ENCODE data around the gene RNF220.

RNF220 gene

GRCh38 chr1:44409757-44410156, 4.7 kb downstream of the RNF220 start:
- peaks cover 67% of the 10 kb centered on the region for H3K27me3 ChIP-seq (ENCODE audit: control insufficient read depth, insufficient read depth, low read length)
- H3K4me1 ChIP-seq (ENCODE audit: control insufficient read depth, insufficient read depth, low read length) = peaks cover 7% of the 10 kb centered on the region
- H3K4me3 ChIP-seq (ENCODE audit: low read length) = no peak overlapping the region
- no peaks in the 10 kb centered on the region for H3K36me3 ChIP-seq (ENCODE audit: control insufficient read depth, insufficient read depth, low read length)
- no peak overlapping the region for H3K9ac ChIP-seq (ENCODE audit: low read length)
- H3K27ac ChIP-seq (ENCODE audit: low read depth, low read length) = no peak overlapping the region

DNA sequence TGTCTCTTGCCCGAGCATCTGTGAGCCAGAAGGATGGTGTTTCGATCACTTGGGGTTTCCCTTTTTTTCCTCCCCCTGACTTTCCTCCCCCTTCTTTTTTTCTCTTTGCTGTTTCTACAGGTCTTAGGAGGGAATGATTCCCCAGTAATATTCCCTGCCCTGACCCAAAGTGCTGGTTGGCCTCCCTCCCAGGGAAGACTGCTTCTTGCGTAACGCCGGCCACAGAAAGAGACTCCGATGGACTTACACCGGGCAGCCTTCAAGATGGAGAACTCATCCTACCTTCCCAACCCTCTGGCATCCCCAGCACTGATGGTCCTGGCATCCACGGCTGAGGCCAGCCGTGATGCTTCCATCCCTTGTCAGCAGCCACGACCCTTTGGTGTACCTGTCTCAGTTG, 6.8 kb downstream of the RNF220 start:
- Histone ChIP-seq H3K4me3 (ENCODE audit: low read length) (no peak overlapping the region), H3K4me1 (ENCODE audit: control insufficient read depth, insufficient read depth, low read length) (no peaks in the 10 kb centered on the region), H3K9ac (ENCODE audit: low read length) (no peak overlapping the region), H3K36me3 (ENCODE audit: control insufficient read depth, insufficient read depth, low read length) (no peaks in the 10 kb centered on the region), H3K27ac (ENCODE audit: low read depth, low read length) (no peak overlapping the region), H3K27me3 (ENCODE audit: control insufficient read depth, insufficient read depth, low read length) (peaks cover 58% of the 10 kb centered on the region)

DNA sequence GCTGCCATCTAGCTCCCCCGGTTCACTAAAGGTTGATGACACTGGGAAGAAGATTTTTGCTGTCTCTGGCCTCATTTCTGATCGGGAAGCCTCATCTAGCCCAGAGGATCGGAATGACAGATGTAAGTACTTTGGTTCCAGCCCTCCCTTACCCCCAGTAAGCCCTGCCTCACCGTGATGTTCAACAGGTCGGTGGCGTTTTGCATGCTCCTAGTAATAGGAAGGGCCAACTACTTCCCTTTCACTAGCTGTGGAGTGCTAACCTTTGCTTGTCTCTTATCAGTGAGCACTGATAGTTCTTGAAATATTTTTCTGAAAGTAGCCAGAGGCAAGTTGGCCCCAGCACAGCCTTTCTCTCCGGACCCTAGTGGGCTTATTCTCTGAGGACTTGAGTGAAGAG, 7.5 kb downstream of the RNF220 start:
- Histone ChIP-seq H3K27ac (ENCODE audit: low read depth, low read length) (no peak overlapping the region), H3K36me3 (ENCODE audit: control insufficient read depth, insufficient read depth, low read length) (no peaks in the 10 kb centered on the region), H3K4me1 (ENCODE audit: control insufficient read depth, insufficient read depth, low read length) (no peaks in the 10 kb centered on the region), H3K27me3 (ENCODE audit: control insufficient read depth, insufficient read depth, low read length) (peaks cover 57% of the 10 kb centered on the region), H3K4me3 (ENCODE audit: low read length) (no peak overlapping the region), H3K9ac (ENCODE audit: low read length) (no peak overlapping the region)

DNA sequence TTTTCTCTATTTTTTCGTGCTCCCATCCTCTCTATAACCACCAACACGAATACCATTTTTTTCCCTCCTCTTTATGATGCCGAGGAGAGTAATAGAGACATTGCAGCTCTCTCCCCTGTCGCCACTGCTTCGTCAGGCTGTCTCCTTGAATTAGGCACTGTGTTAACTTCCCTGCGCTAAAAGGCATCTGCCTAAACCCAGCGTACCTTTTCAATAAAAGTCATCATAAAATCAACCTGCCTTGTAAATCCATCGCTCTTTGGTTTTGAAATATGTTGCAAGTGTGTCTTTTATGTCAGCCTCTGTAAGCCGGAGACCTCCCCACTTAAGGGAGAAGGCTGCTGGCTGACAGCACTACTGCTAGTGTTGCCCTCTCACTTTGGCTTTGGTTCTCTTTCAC, 8.7 kb downstream of the RNF220 start:
- no peaks in the 10 kb centered on the region for H3K36me3 ChIP-seq (ENCODE audit: control insufficient read depth, insufficient read depth, low read length)
- no peaks in the 10 kb centered on the region for H3K4me1 ChIP-seq (ENCODE audit: control insufficient read depth, insufficient read depth, low read length)
- H3K27me3 ChIP-seq (ENCODE audit: control insufficient read depth, insufficient read depth, low read length) = peaks cover 51% of the 10 kb centered on the region
- H3K9ac ChIP-seq (ENCODE audit: low read length) = no peak overlapping the region
- H3K4me3 ChIP-seq (ENCODE audit: low read length) = no peak overlapping the region
- H3K27ac ChIP-seq (ENCODE audit: low read depth, low read length) = no peak overlapping the region

GRCh38 chr1:44415013-44415412, 10.0 kb downstream of the RNF220 start:
- H3K27me3 ChIP-seq (ENCODE audit: control insufficient read depth, insufficient read depth, low read length) = peaks cover 42% of the 10 kb centered on the region
- no peak overlapping the region for H3K9ac ChIP-seq (ENCODE audit: low read length)
- no peak overlapping the region for H3K4me3 ChIP-seq (ENCODE audit: low read length)
- no peak overlapping the region for H3K27ac ChIP-seq (ENCODE audit: low read depth, low read length)
- H3K4me1 ChIP-seq (ENCODE audit: control insufficient read depth, insufficient read depth, low read length) = no peaks in the 10 kb centered on the region
- H3K36me3 ChIP-seq (ENCODE audit: control insufficient read depth, insufficient read depth, low read length) = no peaks in the 10 kb centered on the region

- no peaks in the 10 kb centered on the region for H3K4me1 ChIP-seq (ENCODE audit: control insufficient read depth, insufficient read depth, low read length)
- H3K27ac ChIP-seq (ENCODE audit: low read depth, low read length) = no peak overlapping the region
Observed at GRCh38 chr1:44416408-44416807, 11.4 kb downstream of the RNF220 start.

GRCh38 chr1:44417351-44418021, 12.4 kb downstream of the RNF220 start:
- Histone ChIP-seq H3K4me3 (ENCODE audit: low read length) (no peak overlapping the region), H3K36me3 (ENCODE audit: control insufficient read depth, insufficient read depth, low read length) (no peaks in the 10 kb centered on the region), H3K27ac (ENCODE audit: low read depth, low read length) (no peak overlapping the region), H3K27me3 (ENCODE audit: control insufficient read depth, insufficient read depth, low read length) (peaks cover 34% of the 10 kb centered on the region), H3K9ac (ENCODE audit: low read length) (no peak overlapping the region), H3K4me1 (ENCODE audit: control insufficient read depth, insufficient read depth, low read length) (no peaks in the 10 kb centered on the region)

More at GRCh38 chr1:44416408-44416807, 11.4 kb downstream of the RNF220 start:
- no peak overlapping the region for H3K9ac ChIP-seq (ENCODE audit: low read length)
- H3K27me3 ChIP-seq (ENCODE audit: control insufficient read depth, insufficient read depth, low read length) = peaks cover 38% of the 10 kb centered on the region
- H3K4me3 ChIP-seq (ENCODE audit: low read length) = no peak overlapping the region
- H3K36me3 ChIP-seq (ENCODE audit: control insufficient read depth, insufficient read depth, low read length) = no peaks in the 10 kb centered on the region

GRCh38 chr1:44418022-44418673, 13.1 kb downstream of the RNF220 start:
- Histone ChIP-seq H3K27me3 (ENCODE audit: control insufficient read depth, insufficient read depth, low read length) (peaks cover 34% of the 10 kb centered on the region), H3K4me1 (ENCODE audit: control insufficient read depth, insufficient read depth, low read length) (no peaks in the 10 kb centered on the region), H3K4me3 (ENCODE audit: low read length) (no peak overlapping the region), H3K9ac (ENCODE audit: low read length) (no peak overlapping the region), H3K27ac (ENCODE audit: low read depth, low read length) (no peak overlapping the region), H3K36me3 (ENCODE audit: control insufficient read depth, insufficient read depth, low read length) (no peaks in the 10 kb centered on the region)

DNA sequence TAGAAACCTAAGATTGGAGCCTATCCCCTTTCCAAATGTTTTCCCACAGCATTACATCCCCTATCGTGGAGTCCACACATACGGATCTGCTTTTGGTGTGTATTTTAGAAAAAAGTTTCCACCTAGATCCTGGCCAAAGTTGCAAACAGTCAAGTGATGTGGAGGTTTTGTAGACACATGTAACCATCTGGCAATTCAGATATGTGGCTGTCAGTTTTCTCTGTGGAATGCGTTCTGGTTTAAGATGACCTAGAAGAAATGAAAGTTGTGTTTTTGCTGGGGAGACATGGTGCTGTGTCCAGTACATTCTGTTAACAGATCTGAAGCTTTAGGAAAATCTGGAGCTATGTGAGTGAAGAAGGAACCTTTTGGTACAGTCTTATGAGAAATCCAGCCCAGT, 14.8 kb downstream of the RNF220 start:
- H3K36me3 ChIP-seq (ENCODE audit: control insufficient read depth, insufficient read depth, low read length) = no peaks in the 10 kb centered on the region
- H3K4me3 ChIP-seq (ENCODE audit: low read length) = no peak overlapping the region
- H3K27ac ChIP-seq (ENCODE audit: low read depth, low read length) = no peak overlapping the region
- no peak overlapping the region for H3K9ac ChIP-seq (ENCODE audit: low read length)
- H3K4me1 ChIP-seq (ENCODE audit: control insufficient read depth, insufficient read depth, low read length) = peaks cover 3% of the 10 kb centered on the region
- H3K27me3 ChIP-seq (ENCODE audit: control insufficient read depth, insufficient read depth, low read length) = peaks cover 27% of the 10 kb centered on the region

- H3K4me1 ChIP-seq (ENCODE audit: control insufficient read depth, insufficient read depth, low read length) = peaks cover 3% of the 10 kb centered on the region
- no peak overlapping the region for H3K9ac ChIP-seq (ENCODE audit: low read length)
- no peaks in the 10 kb centered on the region for H3K36me3 ChIP-seq (ENCODE audit: control insufficient read depth, insufficient read depth, low read length)
- peaks cover 24% of the 10 kb centered on the region for H3K27me3 ChIP-seq (ENCODE audit: control insufficient read depth, insufficient read depth, low read length)
- no peak overlapping the region for H3K4me3 ChIP-seq (ENCODE audit: low read length)
- H3K27ac ChIP-seq (ENCODE audit: low read depth, low read length) = no peak overlapping the region
Observed at GRCh38 chr1:44420535-44420934, 15.5 kb downstream of the RNF220 start.

- H3K36me3 ChIP-seq (ENCODE audit: control insufficient read depth, insufficient read depth, low read length) = no peaks in the 10 kb centered on the region
- H3K9ac ChIP-seq (ENCODE audit: low read length) = no peak overlapping the region
- no peak overlapping the region for H3K4me3 ChIP-seq (ENCODE audit: low read length)
- peaks cover 3% of the 10 kb centered on the region for H3K4me1 ChIP-seq (ENCODE audit: control insufficient read depth, insufficient read depth, low read length)
- peaks cover 20% of the 10 kb centered on the region for H3K27me3 ChIP-seq (ENCODE audit: control insufficient read depth, insufficient read depth, low read length)
- no peak overlapping the region for H3K27ac ChIP-seq (ENCODE audit: low read depth, low read length)
Observed at GRCh38 chr1:44421446-44421884, 16.4 kb downstream of the RNF220 start.

DNA sequence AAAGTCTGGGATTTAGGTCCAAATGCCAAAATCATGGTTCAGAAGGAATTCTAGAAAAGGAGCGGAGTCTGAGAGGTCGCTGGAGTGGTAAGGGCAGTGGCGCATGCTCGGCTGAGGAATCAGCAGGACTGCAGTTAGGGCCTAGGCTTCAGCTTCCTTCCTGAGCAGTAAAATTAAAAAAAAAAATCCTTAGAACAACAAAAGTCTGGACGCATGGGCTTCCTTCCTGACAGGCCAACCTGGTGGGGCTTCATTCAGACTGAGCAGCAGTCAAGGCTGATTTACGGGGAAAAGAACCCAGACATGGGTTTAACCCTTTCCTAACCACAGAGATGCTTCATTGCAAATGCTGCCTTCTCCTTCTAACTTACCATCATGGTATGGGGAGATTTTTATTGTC, 17.1 kb downstream of the RNF220 start:
- Histone ChIP-seq H3K4me1 (ENCODE audit: control insufficient read depth, insufficient read depth, low read length) (peaks cover 3% of the 10 kb centered on the region), H3K4me3 (ENCODE audit: low read length) (no peak overlapping the region), H3K27me3 (ENCODE audit: control insufficient read depth, insufficient read depth, low read length) (peaks cover 16% of the 10 kb centered on the region), H3K27ac (ENCODE audit: low read depth, low read length) (no peak overlapping the region), H3K9ac (ENCODE audit: low read length) (no peak overlapping the region), H3K36me3 (ENCODE audit: control insufficient read depth, insufficient read depth, low read length) (no peaks in the 10 kb centered on the region)

All from rectal smooth muscle tissue (tissue), 1 donor.